ENCODE results near the gene PIP5K1C.
A peak's percentile ranks its signal among the peaks of the same experiment; 100 is the strongest.

Gene PIP5K1C

GRCh38 chr19:3625996-3626472 is 74.2 kb downstream of the PIP5K1C start:
- DNase-seq (ENCODE audit: low read depth), result peak; percentile 39

DNA sequence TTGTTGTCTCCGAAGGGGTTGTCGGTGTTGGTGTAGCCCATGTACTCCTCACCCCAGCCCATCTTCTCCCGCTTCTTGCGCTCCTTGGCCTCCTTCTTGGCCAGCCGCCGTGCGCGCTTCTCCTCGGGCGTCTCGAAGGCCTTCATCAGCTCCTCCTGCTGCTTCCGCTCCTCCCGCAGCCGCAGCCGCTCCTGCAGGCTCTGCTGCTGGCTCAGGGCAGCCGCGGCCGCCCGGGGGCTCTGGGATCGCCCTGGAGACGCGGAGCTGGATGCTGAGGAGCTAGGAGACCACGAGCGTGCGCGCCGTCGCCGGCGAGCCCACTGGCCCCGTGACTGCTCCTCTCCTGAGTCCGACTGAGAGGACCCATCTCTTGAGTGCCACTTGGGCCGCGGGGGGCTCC is 76.6 kb downstream of the PIP5K1C start:
- no peak for DNase-seq (ENCODE audit: low read depth)

DNA sequence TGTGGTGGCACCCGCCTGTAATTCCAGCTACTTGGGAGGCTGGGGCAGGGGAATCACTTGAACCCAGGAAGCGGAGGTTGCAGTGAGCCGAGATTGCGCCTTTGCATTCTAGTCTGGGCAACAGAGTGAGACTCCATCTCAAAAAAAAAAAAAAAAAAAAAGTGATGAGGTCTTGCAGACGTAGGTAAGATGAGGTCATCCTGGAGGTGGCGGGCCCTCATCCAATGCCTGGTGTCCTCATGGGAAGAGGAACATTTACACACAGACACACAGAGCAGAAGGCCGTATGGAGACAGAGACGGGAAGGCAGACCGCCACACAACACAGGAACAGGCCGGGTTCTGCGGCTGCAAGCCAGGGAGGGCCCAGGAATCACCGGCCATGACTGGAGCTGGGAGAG is 78.0 kb downstream of the PIP5K1C start:
- DNase-seq (ENCODE audit: low read depth), result no peak

DNA sequence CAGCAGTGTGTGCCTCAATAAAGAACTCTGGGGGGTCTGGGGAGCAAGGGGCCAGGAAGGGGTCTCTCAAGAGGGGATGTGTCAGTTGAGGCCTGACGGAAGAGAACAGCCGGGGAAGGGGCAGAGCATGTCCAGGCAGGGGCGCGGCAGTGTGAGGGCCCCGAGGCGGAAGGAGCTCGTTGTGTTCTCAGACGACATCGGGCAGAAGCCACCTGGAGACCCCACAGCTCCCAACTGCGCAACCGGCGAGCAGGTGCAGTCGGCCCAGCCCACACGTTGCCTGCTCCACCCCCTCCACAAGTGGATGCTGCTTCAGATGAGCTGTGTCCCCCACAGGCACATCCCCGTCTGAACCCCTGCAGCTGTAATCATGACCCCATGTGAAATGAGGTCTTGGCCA is 78.6 kb downstream of the PIP5K1C start:
- no peak for DNase-seq (ENCODE audit: low read depth)

DNA sequence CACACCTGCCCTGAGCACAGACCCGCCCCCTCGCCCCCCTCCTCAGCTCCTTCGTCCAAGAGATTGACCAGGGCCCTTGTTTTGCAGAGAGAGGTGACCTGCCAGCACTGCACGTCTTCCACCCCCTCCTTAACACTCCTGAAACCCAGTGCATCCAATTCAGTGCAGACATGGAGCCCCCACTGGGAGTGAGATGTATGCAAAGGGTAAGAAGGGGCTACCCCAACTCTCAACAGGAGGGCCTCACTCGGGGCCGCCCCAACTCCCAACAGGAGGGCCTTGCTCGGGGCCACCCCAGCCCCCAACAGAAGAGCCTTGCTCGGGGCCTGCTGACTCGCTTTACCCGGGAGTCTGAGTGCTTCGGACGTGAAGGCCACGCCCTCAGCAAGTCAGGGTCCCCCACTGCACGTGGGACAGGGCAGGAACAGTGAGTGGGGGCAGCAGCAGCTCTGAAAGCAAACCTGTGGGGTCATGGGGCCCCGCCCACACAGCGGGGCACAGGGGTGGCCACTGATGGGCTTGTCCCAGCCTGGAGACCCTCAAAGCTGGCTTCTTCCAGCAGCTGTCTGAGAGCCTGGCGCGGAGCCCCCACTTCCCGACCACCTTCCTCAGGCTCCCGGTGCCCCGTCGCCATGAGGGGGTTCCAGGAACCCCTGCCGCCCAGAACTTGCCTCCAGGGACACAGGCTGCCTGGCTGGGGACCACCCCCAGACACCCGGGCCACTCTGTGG is 79.3 kb downstream of the PIP5K1C start:
- no peak for DNase-seq (ENCODE audit: low read depth)

DNA sequence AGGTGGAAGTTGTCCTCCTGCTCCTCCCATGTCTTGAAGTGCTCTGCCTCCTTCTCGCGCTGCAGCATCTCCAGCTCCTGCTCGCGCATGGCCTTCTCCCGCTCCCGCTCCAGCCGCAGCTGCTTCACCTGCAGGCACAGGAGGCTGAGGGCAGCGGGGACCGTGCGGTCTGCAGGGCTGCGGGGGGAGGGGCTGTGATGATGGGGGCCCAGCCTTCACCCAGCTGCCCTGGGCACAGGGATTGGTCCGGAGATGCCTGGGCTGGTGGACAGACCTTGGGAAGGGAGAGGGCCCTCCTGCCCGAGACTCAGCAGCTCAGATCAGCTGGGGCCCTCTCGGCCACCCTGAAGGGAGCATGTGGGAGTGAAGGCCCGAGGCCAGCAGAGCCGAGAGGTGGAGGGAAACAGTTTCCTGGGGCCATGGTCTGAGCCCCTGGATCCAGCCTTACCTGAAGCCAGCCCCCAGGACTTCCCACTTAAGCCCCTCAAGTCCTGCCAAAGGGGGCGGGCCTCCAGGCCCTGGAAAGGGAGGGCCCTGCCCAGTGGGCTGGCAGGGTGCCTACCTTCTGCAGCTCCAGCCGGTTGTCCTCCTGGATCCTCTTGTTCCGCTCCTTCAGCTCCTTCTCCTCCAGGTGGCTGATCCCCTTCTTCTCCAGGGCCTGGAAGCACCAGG is 80.0 kb downstream of the PIP5K1C start:
- DNase-seq (ENCODE audit: low read depth), result no peak

- DNase-seq (ENCODE audit: low read depth), result no peak
These were observed 80.6 kb downstream of the PIP5K1C start for GRCh38 chr19:3619631-3620012.

GRCh38 chr19:3618811-3619630 is 81.2 kb downstream of the PIP5K1C start:
- no peak for DNase-seq (ENCODE audit: low read depth)

- peak; percentile 65 for DNase-seq (ENCODE audit: low read depth)
These were observed 82.0 kb downstream of the PIP5K1C start for GRCh38 chr19:3618144-3618810.

DNA sequence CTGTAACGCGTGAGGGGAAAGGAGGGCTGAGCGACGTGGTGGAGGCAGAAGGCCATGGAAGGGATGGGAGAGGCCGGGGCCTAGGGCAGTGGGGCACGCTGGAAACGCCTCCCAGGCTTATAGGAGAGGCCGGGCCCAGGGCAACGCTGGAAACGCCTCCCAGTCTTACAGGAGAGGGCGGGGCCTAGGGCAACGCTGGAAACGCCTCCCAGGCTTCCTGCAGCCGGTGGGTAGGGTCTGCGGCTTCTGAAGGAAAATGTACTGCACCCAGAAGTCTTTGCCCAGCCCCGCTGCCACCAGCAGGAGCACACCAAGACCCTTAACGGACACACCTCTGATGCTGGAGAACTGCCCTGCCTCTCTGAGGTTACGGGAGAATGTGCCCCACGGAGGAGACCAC is 82.8 kb downstream of the PIP5K1C start:
- no peak for DNase-seq (ENCODE audit: low read depth)

GRCh38 chr19:3615524-3616135 is 84.6 kb downstream of the PIP5K1C start:
- DNase-seq (ENCODE audit: low read depth), result no peak

DNA sequence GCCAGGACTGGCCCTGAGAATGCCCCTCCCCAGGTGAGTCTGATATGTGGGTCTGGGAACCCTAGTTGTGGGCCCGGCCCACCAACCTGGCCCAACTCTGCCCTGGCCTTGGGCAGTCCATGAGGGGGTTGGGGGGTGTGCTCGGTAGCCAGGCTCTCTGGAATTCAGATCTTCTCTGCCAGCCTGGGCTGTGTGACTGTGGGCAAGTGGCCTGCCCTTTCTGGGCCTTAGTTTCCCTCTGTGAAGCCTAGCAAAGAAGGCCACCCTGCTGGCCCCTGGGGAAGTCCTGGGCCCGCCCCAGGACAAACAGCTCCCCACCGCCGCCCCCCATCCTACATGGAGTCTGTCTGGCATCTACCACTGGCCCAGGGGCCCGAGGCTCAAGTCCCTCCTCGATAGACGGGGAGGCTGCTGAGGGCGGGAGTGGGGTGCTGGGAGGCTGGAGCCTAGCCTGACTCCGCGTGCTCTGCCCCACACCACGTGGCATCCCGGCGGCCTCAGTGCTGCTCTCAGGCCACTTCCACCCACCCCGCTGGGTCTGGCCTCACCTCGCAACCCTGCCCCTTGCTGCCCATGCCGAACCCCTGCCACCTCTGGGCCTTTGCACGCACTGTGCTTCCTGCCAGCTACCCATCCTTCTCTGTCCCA is 85.3 kb downstream of the PIP5K1C start:
- DNase-seq (ENCODE audit: low read depth), result no peak

GRCh38 chr19:3613818-3614661 is 86.2 kb downstream of the PIP5K1C start:
- no peak for DNase-seq (ENCODE audit: low read depth)

DNA sequence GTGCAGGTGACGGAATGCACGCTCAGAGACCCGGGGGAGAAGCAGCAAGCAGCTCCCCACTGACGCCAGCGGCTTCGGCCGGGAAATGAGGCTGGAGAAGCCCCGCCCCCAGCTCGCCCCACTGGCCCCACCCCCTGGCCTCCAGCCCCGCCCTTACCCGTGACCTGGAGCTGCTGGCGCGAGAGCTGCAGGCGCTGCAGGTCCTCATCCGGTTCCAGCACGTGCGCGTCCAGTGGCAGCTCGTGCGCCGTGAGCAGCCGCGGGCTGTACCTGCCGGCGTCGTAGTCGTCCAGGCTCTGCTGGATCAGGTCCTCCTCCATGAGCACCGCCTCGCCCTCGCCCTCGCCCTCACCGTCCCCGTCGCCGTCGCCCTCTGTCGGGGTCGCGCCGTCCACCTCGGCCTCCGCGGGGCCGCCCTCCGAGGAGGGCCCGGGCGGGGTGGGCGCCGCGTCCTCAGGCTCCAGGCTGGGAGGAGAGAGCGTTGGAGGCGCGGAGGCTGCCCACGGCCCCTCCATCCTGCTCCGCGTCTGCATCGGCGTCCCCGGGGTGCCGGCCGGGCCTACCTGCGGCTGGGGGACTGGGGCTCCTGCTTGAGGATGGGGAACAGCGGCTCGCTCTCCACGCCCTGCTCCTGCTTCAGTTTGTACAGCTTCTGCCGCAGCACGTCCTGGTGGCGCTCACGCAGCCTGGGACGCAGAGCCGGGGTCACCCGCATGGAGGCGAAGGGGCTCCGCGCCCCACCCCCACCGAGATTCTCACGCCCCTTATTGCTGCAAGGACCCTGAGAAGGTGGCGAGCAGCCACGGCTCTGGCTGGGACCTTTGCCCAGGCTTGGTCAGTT is 87.1 kb downstream of the PIP5K1C start:
- no peak for DNase-seq (ENCODE audit: low read depth)

DNA sequence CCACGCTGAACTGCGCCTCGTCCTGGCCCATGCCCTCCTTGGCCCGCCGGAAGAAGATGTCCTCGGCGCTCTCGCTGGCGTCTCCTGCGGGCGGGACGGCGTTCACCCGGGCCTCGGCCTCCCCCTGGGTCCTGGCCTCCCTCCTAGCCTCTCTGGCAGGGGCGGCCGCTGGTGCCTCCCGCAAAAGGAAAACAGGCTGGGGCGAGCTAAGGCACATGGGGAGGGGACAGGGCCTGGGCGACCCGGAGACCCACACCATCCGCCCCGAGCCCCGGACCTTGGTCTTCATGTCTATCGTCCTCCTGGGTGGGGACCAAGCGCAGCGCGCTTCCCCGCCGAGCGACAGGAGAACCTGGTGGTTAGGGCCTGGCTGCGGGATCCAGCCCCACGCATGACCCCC is 87.9 kb downstream of the PIP5K1C start:
- no peak for DNase-seq (ENCODE audit: low read depth)

DNA sequence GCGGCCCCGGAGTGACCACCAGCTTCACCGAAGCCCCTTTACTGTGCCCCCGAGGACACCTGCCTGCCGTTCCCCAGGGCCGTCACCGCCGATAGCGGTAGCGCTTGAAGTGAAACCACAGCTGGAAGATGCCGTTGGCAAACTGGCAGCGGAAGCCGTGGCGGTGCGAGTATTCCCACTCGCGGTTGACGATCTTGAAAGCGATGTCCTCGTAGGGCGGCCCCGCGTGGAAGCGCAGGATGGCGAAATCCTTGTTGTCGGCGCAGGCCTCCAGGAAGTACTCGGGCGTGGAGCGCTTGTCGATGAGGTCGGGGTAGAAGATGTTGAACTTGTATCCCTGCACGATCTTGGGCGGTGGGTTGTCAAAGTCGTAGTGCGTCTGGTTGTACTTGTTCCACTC is 88.4 kb downstream of the PIP5K1C start:
- DNase-seq (ENCODE audit: low read depth), result no peak

DNA sequence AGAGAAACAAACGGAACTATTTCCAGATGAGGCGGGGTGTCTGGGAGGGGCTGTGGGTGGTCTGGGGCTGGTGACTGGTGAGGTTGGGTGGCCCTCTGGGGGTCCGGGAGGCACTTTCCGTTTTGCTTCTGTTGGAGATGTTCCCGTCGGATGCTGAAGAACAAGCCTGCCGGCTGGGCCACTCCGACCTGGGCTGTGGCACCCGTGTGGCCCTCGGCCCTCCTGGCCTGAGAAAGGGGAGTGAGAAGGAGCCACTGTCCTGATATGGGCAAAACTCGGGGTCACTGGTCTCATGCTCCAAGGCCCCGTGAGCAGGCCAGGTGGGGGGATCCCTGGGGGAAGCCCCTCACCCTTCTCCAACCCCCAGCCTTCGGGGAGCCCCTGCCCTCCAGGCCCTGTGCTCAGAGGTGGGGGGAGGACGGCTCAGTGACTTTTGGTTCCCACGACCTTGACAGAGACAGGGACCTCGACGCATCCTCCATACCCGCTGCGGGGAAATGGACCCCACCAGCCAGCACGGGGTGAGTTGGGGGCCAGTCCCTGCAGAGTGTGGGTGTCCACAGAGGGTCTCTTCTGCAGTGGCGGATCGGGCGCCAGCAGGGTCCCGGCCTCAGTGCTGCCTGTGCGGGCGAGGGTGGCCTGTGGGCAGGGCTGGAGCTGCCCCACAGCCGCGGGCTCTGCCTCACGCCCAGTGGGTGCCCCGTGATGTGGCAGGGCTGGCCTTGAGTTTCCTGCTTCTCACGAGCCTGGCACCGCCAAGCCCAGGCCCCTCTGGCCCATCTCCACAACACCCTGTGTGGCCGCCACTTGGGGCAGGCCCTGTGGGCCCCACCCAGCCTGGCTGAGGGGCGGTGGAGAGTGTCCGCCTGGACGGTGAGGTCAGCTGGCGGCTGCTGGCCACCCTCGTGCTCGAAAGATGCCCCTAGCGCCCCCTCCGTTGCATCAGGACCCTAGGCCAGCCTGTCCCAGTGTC is 89.2 kb downstream of the PIP5K1C start:
- no peak for DNase-seq (ENCODE audit: low read depth)
